ENCODE data around the gene FRMD4A. TPM values are rescaled to one million over a fixed set of nuclear protein-coding genes. Genes with fewer than 3 reads are reported as not detected.

FRMD4A gene
- total and polyA plus RNA-seq, 7 donors = 2.9 to 9.1 (median 6.2) TPM

DNA sequence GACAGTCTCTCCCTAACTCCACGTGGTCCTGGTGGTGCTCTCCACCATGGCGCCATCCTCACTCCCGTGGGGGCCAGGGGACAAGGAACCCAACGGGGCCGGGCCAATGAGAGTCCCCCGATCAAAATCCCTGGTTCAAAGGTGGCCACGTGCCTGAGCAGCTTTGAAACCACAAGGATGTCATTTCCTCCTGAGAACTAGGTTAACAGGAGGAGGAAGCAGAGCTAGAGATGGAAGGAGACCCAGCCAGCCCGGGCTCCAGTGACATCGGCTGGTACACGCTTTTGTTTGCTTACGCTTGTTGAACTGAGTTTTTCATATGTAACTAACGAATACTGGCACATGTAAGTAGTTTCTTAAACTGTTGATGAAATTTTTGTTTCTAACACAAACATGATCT, 682.3 kb downstream of the FRMD4A start:
- ATAC-seq = no peak
- no peaks in the 10 kb centered on the region for H3K4me1 ChIP-seq
- H3K27ac ChIP-seq = no peak overlapping the region

DNA sequence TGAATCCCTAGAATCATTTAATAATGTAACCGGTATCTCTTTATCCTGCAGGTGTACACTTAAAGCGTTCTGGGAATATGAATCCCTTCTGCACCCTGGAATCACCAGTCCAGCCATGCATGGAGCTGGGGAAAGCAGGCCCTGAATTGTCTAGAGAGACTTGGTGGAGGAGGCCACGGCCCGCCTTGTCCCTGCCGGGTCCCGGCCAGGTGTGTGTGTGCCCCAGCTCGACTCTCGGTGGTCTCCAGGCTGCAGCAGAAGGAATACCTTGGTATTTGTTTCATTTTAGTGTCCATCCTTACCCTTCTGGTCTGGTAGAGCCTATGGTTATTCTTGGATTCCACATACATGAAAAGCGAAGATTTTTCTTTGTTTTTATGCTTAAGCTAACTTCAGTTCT, 685.9 kb downstream of the FRMD4A start:
- no peak for DNase-seq
- H3K4me1 ChIP-seq = no peaks in the 10 kb centered on the region
- H3K4me3 ChIP-seq = no peak overlapping the region
- TF ChIP-seq, protein P1, sequence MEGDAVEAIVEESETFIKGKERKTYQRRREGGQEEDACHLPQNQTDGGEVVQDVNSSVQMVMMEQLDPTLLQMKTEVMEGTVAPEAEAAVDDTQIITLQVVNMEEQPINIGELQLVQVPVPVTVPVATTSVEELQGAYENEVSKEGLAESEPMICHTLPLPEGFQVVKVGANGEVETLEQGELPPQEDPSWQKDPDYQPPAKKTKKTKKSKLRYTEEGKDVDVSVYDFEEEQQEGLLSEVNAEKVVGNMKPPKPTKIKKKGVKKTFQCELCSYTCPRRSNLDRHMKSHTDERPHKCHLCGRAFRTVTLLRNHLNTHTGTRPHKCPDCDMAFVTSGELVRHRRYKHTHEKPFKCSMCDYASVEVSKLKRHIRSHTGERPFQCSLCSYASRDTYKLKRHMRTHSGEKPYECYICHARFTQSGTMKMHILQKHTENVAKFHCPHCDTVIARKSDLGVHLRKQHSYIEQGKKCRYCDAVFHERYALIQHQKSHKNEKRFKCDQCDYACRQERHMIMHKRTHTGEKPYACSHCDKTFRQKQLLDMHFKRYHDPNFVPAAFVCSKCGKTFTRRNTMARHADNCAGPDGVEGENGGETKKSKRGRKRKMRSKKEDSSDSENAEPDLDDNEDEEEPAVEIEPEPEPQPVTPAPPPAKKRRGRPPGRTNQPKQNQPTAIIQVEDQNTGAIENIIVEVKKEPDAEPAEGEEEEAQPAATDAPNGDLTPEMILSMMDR (IDR thresholded peaks at IDR 0.05) = no peak
- no peaks in the 10 kb centered on the region for H3K27me3 ChIP-seq (ENCODE audit: insufficient read depth in 3 of 3, low read length in 2 of 3)
- WGBS, 3 donors = 84 to 96% (median 91%) methylated on average over 9 of the region's 9 CpGs
- peaks cover 6 to 69% of the 10 kb centered on the region in 2 donors for H3K36me3 ChIP-seq (ENCODE audit: insufficient read depth in 1 of 2, low read depth in 1 of 2)
- intact Hi-C loops (cut with DNase I) = no loop called here
- peaks cover 3% of the 10 kb centered on the region for H3K9me3 ChIP-seq
- no peak overlapping the region for H3K27ac ChIP-seq
- no peak for ATAC-seq

More for the DNA sequence above, 682.3 kb downstream of the FRMD4A start:
- Histone ChIP-seq H3K4me3 (no peak overlapping the region), H3K36me3 (ENCODE audit: insufficient read depth in 1 of 2, low read depth in 1 of 2) (peaks cover 3 to 90% of the 10 kb centered on the region in 2 donors), H3K27me3 (ENCODE audit: insufficient read depth in 3 of 3, low read length in 2 of 3) (no peaks in the 10 kb centered on the region), H3K9me3 (no peaks in the 10 kb centered on the region)
- no peak for DNase-seq
- WGBS, 3 donors = 81 to 87% (median 86%) methylated on average over 12 of the region's 12 CpGs
- intact Hi-C loops (cut with DNase I) = no loop called here
- TF ChIP-seq, protein P1 (IDR thresholded peaks at IDR 0.05) = no peak

GRCh38 chr10:13643016-13643415, 687.7 kb downstream of the FRMD4A start:
- intact Hi-C loops (cut with DNase I) = no loop called here

GRCh38 chr10:13642293-13642692, 688.4 kb downstream of the FRMD4A start:
- Histone ChIP-seq H3K27ac (no peak overlapping the region), H3K36me3 (ENCODE audit: insufficient read depth in 1 of 2, low read depth in 1 of 2) (peaks cover 6 to 60% of the 10 kb centered on the region in 2 donors), H3K4me3 (no peak overlapping the region), H3K9me3 (peaks cover 3% of the 10 kb centered on the region), H3K27me3 (ENCODE audit: insufficient read depth in 3 of 3, low read length in 2 of 3) (no peaks in the 10 kb centered on the region), H3K4me1 (no peaks in the 10 kb centered on the region)
- ATAC-seq (no peak), DNase-seq (no peak)
- intact Hi-C loops (cut with DNase I) = no loop called here
- TF ChIP-seq, protein P1 (IDR thresholded peaks at IDR 0.05) = no peak
- 98 to 100% (median 99%) methylated on average over 2 of the region's 2 CpGs for WGBS, 3 donors

More at GRCh38 chr10:13643016-13643415, 687.7 kb downstream of the FRMD4A start:
- H3K9me3 ChIP-seq = peaks cover 3% of the 10 kb centered on the region
- no peaks in the 10 kb centered on the region for H3K4me1 ChIP-seq
- ATAC-seq (no peak), DNase-seq (no peak)
- H3K4me3 ChIP-seq = no peak overlapping the region
- no peaks in the 10 kb centered on the region for H3K27me3 ChIP-seq (ENCODE audit: insufficient read depth in 3 of 3, low read length in 2 of 3)
- H3K36me3 ChIP-seq (ENCODE audit: insufficient read depth in 1 of 2, low read depth in 1 of 2) = peaks cover 6 to 66% of the 10 kb centered on the region in 2 donors
- 86 to 92% (median 89%) methylated on average over 7 of the region's 7 CpGs for WGBS, 3 donors
- no peak overlapping the region for H3K27ac ChIP-seq
- TF ChIP-seq, protein P1 (IDR thresholded peaks at IDR 0.05) = no peak

GRCh38 chr10:13637894-13638293, 692.8 kb downstream of the FRMD4A start:
- TF ChIP-seq, protein P1 (IDR thresholded peaks at IDR 0.05) = no peak
- Histone ChIP-seq H3K9me3 (peaks cover 3% of the 10 kb centered on the region), H3K27ac (no peak overlapping the region), H3K36me3 (ENCODE audit: insufficient read depth in 1 of 2, low read depth in 1 of 2) (peaks cover 2 to 29% of the 10 kb centered on the region in 2 donors), H3K4me1 (peaks cover 5% of the 10 kb centered on the region), H3K27me3 (ENCODE audit: insufficient read depth in 3 of 3, low read length in 2 of 3) (no peaks in the 10 kb centered on the region), H3K4me3 (no peak overlapping the region)
- no peak for ATAC-seq
- intact Hi-C loops (cut with DNase I) = no loop called here
- DNase-seq = no peak
- WGBS, 3 donors = 95 to 96% (median 96%) methylated on average over 5 of the region's 5 CpGs

Measured in psoas muscle (tissue), 8 donors.